ENCODE measurements around the gene POU2F3.

Gene POU2F3

DNA sequence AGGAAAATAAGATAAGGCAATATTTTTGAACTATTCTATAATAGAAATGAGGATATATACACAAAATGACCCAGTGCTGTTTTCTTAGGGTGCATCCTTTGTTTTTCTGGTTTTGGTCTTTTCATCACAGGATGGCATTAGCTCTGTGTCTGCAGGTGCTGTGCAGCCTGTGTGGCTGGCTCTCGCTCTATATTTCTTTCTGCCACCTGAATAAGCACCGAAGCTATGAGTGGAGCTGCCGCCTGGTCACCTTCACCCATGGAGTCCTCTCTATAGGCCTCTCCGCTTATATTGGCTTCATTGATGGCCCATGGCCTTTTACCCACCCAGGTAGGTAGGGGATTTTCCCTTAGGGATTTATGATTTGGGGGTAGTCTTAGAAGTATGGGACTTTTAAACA is 87.4 kb downstream of the POU2F3 start:
- DNase-seq = no peak

DNA sequence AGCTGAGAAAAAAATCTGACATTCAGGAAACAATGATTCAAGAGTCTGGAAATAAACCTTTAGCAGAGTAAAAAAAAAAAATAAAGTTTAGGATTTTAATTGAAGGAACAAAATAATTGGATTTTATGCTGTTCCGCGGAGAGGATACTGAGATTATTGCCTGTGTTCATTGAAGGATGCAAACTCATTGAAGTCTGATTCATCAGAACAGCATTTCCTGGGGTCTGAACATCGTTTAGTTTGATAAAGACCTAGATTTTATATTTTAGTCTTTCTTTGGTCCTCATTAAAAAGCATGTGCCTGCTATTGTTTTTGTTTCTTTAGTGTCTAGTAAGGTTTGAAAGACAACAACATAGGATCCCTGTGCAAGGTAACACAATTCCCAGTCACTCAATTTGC is 89.6 kb downstream of the POU2F3 start:
- no peak for DNase-seq

DNA sequence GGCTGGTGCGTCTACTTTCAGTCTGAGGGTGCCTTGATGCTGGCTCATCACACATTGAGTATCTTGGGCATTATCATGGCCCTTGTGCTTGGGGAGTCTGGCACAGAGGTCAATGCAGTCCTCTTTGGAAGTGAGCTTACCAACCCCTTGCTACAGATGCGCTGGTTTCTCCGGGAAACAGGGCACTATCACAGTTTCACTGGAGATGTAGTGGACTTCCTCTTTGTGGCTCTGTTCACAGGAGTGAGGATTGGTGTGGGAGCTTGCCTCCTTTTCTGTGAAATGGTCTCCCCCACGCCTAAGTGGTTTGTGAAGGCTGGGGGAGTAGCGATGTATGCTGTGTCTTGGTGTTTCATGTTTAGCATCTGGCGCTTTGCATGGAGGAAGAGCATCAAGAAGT is 90.1 kb downstream of the POU2F3 start:
- no peak for DNase-seq

DNA sequence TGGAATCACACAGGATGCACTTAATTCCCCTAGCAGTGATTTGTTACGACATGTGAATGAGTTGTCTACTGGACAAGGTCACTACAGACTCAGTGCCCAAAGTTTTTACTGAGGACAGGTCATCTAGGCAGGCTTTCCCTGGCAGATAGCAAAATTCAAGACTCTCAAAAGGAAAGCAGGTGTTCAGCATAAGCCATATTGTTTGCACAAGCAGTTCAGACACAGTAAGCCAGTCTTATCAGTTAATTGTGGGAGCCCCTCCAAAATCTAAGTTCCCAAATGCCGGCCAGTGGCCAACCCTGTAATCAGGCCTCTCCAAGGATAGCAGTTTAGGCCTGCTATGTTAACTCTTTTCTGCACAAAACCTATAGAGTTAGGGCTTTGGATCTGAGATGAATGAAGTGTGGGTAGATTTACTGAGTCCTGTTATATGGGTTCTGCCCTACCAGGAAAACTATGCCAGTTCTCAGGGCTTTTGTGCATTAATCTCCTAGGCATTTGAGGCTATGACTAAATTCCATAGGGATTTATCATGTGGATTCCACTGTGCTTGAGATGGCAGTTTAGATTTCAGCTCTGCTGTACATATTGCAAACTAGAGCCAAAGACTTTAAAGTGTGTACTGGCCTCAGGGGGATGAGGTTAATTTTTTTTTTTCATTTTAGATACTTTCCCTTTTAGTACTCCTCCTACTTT is 91.5 kb downstream of the POU2F3 start:
- no peak for DNase-seq

DNA sequence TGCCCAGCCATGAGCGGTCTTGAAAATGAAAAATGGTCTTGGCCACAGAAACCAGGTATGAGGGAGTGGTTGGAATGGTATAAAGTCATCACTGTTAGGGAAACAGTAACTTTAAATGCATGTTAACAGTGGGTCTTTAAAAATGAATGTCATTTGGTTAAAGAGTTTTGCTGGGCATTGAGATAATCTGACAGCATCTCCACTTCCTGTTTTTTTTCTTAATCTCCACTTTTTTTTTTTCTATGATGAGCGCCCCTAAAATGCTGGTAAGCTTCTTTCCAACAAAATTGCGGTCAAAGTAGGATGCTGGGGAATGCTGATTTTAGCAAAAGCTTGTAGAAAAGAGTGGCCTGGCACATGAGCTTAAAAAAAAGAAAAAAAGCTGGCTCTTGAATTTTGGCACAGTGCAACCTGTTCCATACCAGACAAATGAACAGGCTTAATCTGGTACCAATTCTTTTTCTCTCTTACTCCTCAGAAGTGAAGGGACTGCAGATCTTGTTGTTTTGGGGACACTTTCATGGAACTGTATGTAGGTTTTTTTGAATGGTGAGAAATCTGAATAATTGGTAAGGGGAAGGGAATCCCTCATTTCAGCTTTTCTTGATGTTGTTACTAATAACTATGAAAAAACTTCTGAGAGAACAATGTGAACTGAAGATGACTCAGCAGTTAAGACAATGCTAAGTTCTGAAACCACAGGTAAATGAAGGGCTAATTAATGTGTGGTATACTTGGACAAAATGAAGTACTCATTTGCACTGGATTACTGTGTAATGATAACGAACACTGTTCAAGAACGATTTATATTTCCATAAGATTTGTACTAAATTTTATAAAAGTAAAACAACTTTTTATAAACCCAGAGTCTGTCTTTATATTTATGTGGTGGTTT is 93.1 kb downstream of the POU2F3 start:
- DNase-seq = no peak

DNA sequence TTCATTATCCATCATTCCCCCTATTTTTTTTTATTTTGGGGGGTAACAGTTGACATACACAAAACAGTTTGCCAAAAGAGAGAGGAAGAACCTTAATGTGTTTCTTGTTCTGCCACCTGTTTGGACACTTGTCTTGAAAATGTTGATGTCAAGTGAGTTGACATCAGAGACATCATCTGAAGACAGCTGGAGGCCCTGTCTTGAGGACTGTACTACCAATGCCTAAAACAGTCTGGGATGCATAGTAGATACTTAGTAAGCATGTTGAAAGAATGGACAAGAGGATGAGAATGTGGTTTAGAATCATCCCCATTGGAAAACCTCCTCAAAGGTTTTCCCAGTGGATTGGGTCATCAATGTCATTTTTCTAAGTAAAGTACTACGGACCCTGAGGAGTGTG is 93.9 kb downstream of the POU2F3 start:
- DNase-seq = no peak

DNA sequence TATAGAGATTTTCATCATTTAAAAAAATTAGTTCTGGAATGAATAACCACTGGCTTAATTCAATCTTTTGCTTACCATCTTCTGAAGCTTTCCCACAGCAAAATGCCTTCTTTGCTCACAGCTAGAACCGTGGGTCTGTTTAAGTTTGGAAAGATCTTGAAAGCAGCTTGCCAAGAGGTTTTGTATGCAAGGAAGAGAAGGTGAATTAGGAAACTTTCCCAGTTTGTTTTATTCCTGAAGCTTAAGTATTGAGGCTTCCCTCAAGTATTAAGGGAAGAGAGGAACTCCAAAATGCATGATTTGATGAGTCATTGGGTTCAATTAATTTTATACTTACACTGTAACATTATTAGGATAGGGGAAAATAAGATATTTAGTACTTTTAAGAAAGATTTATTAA is 94.4 kb downstream of the POU2F3 start:
- no peak for DNase-seq

DNA sequence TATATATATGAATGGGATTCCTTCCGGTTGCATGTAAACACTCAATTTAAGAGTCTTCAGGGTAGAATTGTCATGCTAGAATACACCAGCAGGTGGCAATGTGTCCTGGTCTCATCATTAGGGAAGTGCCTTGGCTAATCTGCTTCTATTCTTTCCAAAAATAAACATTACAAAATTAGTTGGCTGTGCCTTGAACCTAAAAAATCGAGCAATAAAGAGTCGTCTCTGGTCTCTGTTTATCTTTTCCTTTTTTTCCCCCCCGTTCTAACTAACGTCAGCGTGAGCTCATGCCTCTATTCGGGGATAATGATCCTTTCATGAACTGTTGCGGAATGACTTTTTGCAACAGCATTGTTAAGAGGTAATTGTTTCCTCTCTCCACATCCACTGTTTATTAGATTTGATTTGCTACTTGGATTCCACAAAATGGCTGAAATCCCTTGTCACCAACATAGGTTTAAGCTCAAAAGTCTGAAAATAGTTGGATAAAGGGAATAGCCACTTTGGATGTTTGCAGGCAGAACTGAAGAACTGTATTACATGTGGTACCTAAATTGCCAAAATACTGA is 95.0 kb downstream of the POU2F3 start:
- DNase-seq = peak; percentile 50

DNA sequence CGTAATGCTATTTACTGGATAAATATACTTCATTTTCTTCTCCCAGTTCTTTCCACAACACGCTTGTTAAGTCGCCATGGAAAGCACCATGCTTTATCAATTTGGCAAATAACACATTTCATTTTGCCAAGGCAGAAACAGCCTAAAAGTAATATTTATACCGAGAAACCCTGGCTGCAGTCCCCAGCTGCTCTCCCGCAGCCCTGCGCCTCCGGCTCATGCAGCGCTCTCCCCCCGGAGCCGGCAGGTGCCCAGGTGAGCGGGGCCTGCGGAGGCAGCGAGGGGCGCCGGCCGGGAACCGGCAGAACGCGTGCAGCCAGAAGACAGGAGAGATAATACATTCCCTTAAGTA is 95.6 kb downstream of the POU2F3 start:
- peak; percentile 19 for DNase-seq

DNA sequence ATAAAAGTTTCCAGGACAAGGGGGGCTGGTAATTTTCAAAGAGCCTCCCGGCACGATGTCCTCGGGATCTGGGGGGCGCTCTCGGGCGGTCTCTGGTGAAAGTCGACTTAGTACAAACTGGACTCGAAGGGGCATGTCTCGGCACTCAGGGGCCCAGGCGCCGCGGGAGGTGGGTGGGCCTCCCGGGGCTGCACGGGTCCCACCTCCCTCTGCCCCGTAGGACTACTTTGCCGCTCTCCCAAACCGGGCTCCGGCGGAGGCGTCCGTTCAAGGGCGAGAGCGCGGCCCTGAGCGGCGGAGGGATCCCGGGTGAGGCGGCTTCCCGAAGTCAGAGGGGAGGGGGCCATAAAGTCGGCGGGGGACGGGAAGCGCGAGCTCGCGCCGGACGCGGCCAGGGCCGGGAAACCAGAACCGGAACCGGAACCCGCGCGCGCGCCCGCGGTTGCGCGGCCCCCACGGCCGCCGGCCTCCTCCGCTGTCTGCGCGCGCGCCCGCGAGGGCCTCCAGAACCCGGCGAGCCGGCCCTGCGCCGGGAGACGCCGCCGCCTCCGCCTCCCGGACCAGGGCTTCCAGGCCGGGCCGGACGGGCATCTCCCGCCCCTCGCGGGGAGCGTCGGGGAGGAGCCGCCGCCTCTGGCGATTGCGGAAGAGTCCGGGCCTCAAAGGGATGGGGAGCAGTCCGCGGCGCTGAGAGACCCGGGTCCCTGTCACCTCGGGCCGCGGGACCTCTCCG is 96.1 kb downstream of the POU2F3 start, which contains the start of gene ARHGEF12:
Gene ARHGEF12 (plus strand): TSS at position 506 of the 733 bp plus-strand sequence. CDS start 831 bp downstream, outside the sequence.
- peak; percentile 81 for DNase-seq

DNA sequence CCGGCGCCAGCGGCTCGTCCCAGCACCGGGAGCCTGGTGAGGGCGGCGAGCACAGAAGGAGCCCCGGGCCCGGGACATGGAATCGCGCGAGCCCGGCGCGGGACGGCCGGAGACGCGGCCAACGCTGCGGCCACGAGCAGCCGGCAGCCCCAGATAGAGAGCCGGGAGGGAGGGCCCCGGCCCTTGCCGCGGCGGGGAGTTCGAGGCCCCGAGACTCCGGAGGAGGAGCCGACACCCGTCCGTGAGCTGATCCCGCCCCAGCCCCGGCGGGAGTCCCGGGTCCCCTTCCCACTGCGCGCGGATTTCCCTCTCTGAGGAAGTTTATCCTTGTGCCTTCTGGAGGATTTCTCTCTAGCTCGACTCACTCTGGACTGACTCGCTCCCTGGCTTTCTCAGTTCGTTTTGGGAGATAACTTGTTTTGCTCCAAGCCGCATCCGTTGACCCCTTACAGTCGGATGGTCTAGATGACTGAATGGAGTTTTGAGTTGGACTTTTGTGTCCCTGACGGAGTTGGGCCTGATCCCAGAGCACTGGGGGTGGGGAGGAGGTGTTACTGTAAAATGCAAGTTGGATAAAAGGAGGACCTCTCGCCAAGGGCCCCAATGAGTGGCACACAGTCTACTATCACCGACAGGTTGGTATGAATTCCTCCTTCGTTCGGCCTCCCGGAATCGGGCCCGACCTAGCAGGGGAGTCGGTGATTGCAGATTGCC is 96.9 kb downstream of the POU2F3 start:
- no peak for DNase-seq

DNA sequence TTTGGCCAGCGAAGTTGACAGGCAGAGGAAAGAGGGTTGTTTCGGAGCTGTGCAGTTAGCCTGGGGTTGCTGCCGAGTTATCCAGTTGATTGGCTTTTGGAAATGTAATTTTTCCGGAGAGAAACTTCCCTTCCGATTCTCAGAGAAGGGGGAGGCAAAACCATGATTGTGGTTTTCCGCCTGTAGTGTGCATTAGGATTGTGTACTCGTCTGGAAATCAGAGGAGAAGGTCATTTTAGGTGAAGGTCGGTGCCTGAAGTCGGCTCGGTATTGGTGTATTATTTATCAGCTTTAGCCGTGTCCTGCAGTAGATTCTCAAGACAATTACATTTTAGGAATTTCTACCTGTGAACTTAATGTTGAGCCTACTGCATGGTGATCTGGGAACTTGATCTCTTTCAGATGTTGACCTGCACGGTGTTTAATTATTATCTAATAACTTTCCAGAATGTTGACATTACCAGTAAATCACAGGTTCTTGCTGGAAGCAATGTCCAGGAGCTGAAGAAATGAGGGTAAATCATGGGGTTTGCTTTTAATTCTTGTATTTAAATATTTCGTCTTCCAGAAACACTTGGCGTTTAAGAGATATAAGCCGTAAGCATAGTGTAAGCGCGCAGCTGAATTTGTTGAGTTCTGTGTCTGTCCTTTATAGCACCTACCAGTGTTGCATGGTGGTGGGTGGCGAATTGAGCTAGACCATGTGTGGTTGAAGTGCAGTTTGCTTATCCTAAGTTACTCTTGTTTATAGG is 97.6 kb downstream of the POU2F3 start:
- DNase-seq = no peak

DNA sequence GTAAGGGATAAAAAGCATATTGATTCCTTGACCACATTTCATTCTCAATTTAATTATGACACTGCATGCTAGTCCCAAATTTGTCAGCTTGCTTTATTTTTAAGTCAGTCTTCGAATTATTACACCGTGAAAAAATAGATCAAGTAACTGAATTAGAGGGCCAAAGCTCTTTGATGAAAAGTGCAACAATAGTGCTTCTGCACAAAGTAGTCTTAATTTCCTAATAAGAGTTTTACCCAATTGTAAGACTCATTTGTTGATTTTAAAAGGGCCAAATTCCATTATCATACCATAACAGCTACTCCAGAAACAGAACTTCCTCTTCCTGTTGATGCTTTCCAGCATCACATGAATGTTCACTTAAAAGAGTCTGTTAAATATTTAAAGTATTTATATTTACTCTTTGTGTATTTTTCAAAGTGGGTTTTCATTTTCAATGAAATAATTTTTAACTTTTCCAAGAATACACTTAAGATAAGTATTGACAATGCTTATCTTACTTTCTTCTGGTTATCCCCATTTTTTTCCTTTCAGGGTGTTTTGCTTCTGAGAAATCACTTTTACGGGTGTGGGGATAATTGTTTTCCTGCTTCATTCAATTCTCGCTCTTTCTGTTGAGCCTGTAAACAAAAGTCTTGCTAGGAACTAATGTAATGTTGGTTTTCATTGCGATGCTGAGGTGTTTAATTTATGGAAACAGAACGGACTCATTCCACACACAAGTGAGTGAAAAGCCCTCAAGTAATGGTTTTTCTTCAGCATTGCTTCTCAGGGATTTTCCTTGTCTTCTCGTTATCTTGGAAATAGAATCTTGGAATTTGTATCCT is 98.4 kb downstream of the POU2F3 start:
- DNase-seq = no peak

DNA sequence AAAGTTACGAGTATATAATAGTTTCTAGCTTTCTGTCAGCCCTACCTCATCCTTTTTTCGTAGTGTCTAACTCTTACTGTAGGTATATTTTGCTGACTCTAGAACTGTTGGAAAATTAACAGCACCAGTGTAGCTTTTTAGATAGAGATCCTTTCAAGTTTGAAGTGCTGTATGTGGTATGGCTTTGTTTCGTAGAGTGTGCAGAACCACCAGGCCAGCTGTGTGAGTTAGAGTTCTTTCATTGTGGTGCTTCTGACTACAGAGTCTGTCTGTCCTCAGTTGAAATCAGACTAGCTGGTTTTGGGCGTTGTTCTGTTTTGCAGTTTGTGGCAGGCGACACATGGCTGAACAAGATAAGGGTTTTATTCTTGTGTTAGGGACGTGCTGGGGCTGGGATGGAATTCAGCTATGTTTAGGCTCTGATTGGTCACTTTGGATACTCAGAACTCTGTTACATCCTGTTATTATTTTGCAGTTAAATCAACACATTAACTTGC is 99.5 kb downstream of the POU2F3 start:
- DNase-seq = no peak

DNA sequence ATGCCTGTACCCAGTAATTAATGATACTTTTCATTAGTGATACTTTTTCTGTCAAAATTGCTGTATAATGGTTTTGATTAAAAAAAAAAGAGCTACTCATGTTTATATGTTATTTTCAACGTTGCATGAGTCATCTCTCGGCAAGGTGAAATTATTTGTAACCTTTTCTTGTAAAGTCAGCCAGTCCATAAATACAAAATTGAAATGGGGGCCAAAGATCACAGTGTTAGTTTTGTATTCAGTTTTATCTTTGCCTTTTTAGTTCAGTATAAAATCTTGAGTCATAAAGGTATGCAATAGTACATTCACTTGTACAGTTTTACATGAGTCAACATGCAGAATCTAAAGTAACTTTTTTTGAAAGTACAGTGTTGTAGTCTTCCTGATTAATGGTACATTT is 100.6 kb downstream of the POU2F3 start:
- no peak for DNase-seq

DNA sequence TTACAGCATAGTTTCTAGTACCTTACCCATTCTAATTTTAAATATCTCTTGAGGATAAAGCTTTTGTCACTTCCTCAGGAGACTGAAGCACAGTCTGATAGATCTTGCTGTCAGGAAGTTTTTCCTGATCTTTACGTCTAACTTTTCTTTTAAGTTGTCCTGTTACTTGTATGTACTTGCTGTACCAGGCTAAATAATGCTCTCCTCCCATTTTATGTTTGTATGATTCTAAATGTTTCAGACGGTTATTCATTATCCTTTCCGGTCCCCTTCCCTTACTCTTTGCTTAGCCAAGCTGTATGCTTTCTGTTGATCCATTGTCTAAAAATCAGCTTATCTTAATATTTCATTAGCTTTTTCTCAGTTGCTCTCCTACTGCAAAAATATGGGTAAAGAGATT is 102.3 kb downstream of the POU2F3 start:
- DNase-seq = no peak

DNA sequence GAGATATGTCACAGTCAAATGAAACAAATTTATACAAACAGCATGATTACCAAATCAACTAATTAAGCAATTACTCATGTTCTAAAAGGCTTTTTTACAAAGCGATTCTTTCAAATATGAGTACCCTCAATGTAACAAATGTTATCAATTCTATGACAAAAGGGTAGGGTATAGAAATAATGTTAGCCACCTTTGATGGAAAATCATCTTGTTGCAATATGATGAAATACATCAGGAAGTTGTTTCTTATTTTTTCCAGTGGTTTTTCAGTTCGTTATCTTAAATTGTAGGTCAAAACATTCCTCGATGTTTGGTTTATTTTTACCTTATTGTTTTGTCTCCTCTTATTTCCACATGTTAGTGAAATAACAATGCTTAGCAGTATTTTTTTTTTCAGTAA is 102.7 kb downstream of the POU2F3 start:
- no peak for DNase-seq

DNA sequence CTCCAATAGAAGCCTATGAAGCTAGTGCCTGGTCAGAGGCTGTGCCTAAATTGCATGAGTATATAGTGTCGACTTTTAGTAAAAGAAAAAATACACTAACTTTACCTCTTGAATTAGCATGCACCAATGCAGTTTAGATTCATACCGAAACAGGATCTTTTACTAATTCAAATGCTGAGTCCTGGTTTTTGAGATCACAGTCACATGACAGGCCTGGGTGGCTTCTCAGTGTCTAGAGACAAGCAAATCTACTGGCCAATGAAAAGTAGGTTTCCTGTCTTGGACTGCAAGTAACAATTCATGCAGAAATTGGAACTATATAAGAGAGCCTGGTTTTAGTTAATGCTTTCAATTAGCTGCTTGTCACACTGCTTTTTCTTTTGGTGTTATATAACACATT is 103.5 kb downstream of the POU2F3 start:
- no peak for DNase-seq

DNA sequence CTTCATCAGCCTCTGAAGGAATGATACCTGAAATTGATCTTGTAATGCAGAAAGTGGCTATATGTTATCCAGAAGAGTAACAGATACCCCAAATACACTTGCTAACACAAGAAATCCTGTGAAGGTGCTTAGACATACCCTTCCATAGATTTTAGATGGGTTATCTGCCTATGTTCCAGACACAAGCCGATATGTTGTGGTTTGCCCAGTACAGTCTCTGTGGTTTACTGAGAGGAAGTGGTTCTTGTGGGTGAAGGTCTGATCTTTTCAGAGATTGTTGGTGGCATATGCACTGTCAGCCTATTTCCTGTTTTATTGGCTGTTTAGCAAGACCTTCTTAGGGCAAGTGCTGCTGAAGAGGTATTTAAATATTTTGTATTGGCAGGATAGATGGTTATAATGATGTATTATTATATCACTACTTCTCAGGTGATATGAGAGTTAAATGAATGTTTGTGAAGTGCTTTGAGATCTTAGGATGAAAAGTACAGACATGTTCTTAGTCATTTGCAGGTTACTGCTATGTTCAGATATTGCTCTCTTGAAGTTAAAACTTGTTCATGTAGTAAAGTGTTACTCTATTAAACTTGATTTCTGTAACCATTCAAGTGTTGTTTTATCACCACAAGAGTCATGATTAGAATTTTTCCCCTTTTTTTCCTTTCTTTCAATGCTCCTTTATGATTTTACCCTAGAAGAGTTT is 104.5 kb downstream of the POU2F3 start:
- DNase-seq = peak; percentile 60

DNA sequence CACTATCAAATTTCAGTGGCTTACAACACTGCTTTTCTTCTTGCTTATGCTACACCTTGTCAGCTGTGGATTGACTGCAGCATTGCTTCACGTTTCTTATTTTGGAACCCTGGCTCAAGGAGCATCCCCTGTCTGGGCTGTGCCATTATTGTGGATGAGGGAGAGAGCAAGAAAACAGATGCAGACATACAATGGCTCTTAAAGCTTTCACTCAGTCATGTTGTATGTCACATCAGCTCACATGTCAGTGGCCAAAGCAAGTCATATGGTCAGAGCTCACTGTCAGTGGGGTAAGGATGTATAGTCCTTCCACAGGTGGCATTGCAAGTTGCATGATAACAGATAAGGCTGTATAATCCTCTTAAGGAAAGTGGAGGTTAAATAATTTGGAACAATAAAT is 106.3 kb downstream of the POU2F3 start:
- DNase-seq = no peak

Data from CD4-positive, alpha-beta T cell treated with Interleukin-15 for 1 hour (primary cell).